GM12878 (cell line): ENCODE results near the gene POLE2. TPM values are rescaled to one million over a fixed set of nuclear protein-coding genes. Genes with fewer than 3 reads are reported as not detected.

Experiments used
- ATAC-seq: fragments of 200-7000 bp; cut with Tn5 transposase; 3 replicates; pipeline ENCODE4 v1.9.1; 2020; ENCODE audit warnings: mild to moderate bottlenecking, moderate library complexity
- BruUV-seq: library from RNA; stranded (reverse); fragments of 400-500 nt; replicated peaks from 2 replicates; lab custom pipeline; 2021; lab: Mats Ljungman, UMichigan
- CTCF ChIA-PET: fragments of 300-600 bp; sonication (Branson Sonifier 250); formaldehyde crosslinking; extraction: SDS; loops from one replicate; lab custom pipeline; 2021; ENCODE audit warnings: inconsistent platforms; lab: Yijun Ruan, JAX
- POLR2A ChIA-PET: fragments of 350-600 bp; formaldehyde crosslinking; extraction: SDS; loops from one replicate; lab custom pipeline; 2021; ENCODE audit warnings: inconsistent platforms; lab: Charles Lee
- RAD21 ChIA-PET: fragments of 300-600 bp; sonication (Branson Sonifier 250); formaldehyde crosslinking; loops from one replicate; lab custom pipeline; 2023; ENCODE audit warnings: antibody characterized with exemption; ENCODE audit not compliant: unreplicated experiment; lab: Charles Lee
- SMC1A ChIA-PET: fragments of 300-600 bp; sonication (Branson Sonifier 250); formaldehyde crosslinking; loops from one replicate; lab custom pipeline; 2023; ENCODE audit not compliant: unreplicated experiment, uncharacterized antibody; lab: Charles Lee
- DNase-seq: peaks from one replicate; pipeline ENCODE4 v3.0.0-alpha.2; 2011; ENCODE audit warnings: low read depth, low spot score
- FAIRE-seq: peaks from 3 replicates; lab custom pipeline; 2011; peaks lifted over from hg19 to GRCh38; lab: Jason Lieb, UNC
- H2AFZ ChIP-seq: 2 replicates; pipeline ENCODE4 v1.6.0; 2011; ENCODE audit warnings: low read depth, low read length, control low read depth; ENCODE audit not compliant: control insufficient read depth
- H3K27ac ChIP-seq: 2 replicates; pipeline ENCODE4 v1.5.1; 2011; ENCODE audit warnings: control low read depth; ENCODE audit not compliant: control insufficient read depth, insufficient read depth
- H3K27me3 ChIP-seq, 2 experiments: replicated peaks in 1 of 2; 2 replicates each; pipeline versions ENCODE4 v1.6.0 to v1.6.1; 2011; ENCODE audit warnings: low read length in 1 of 2; ENCODE audit not compliant: control insufficient read depth in 2 of 2, insufficient read depth in 2 of 2
- H3K36me3 ChIP-seq, 2 experiments: 2 replicates each; pipeline ENCODE4 v1.5.1; 2011; ENCODE audit warnings: low read length in 1 of 2; ENCODE audit not compliant: control insufficient read depth in 2 of 2, insufficient read depth in 2 of 2
- H3K4me1 ChIP-seq: 2 replicates; pipeline ENCODE4 v1.6.1; 2011; ENCODE audit warnings: mild to moderate bottlenecking, low read length, moderate library complexity, mixed read lengths; ENCODE audit not compliant: control insufficient read depth, insufficient read depth
- H3K4me2 ChIP-seq: 2 replicates; pipeline ENCODE4 v1.6.0; 2011; ENCODE audit warnings: control low read depth; ENCODE audit not compliant: control insufficient read depth, insufficient read depth
- H3K4me3 ChIP-seq: fragments of 200-600 bp; sonication (generic); 2 replicates; pipeline ENCODE4 v1.5.1; 2016
- H3K79me2 ChIP-seq: 2 replicates; pipeline ENCODE4 v1.6.0; 2011; ENCODE audit warnings: low read length; ENCODE audit not compliant: control insufficient read depth, insufficient read depth
- H3K9ac ChIP-seq: 2 replicates; pipeline ENCODE4 v1.8.0; 2011; ENCODE audit warnings: low read length, control low read depth, mixed read lengths; ENCODE audit not compliant: control insufficient read depth, insufficient read depth
- H3K9me3 ChIP-seq: replicated peaks from 3 replicates; pipeline ENCODE4 v1.5.1; 2011; ENCODE audit warnings: mild to moderate bottlenecking, low read length; ENCODE audit not compliant: control insufficient read depth, insufficient read depth
- H4K20me1 ChIP-seq: 2 replicates; pipeline ENCODE4 v1.6.0; 2011; ENCODE audit not compliant: control insufficient read depth, insufficient read depth
- BACH1 ChIP-seq: fragments of 450-650 bp; IDR thresholded peaks from 2 replicates; pipeline ENCODE4 v1.6.1; 2017; ENCODE audit warnings: mild to moderate bottlenecking, borderline replicate concordance
- BHLHE40 ChIP-seq, 2 experiments: fragments of 450-650 bp in 1 of 2; IDR thresholded peaks; 2 replicates each; pipeline ENCODE4 v1.6.1; 2011 to 2017; ENCODE audit warnings: low read depth in 2 of 2, borderline replicate concordance in 1 of 2, improper control_type of control experiment in 1 of 2, low read length in 1 of 2, mild to moderate bottlenecking in 1 of 2
- BMI1 ChIP-seq: fragments of 450-650 bp; IDR thresholded peaks from 2 replicates; pipeline ENCODE4 v1.6.1; 2016; ENCODE audit warnings: mild to moderate bottlenecking, moderate library complexity, borderline replicate concordance
- DPF2 ChIP-seq: fragments of 450-650 bp; IDR thresholded peaks from 2 replicates; pipeline ENCODE4 v1.6.1; 2017; ENCODE audit warnings: mild to moderate bottlenecking
- E2F4 ChIP-seq: IDR thresholded peaks from 2 replicates; pipeline ENCODE4 v1.6.1; 2012; ENCODE audit warnings: low read depth, low read length, improper control_type of control experiment
- IKZF1 ChIP-seq: fragments of 450-650 bp; conservative IDR thresholded peaks from 2 replicates; pipeline ENCODE4 v1.6.1; 2017; ENCODE audit warnings: antibody characterized with exemption, mild to moderate bottlenecking
- IRF4 ChIP-seq: IDR thresholded peaks from 2 replicates; pipeline ENCODE4 v1.6.1; 2011; ENCODE audit warnings: low read depth, low read length
- KDM1A ChIP-seq: fragments of 200-600 bp; sonication (generic); IDR thresholded peaks from 2 replicates; pipeline ENCODE4 v1.6.1; 2016; ENCODE audit warnings: borderline replicate concordance
- MEF2B ChIP-seq: fragments of 450-650 bp; IDR thresholded peaks from 2 replicates; pipeline ENCODE4 v1.6.1; 2018; ENCODE audit warnings: mild to moderate bottlenecking, moderate library complexity; ENCODE audit not compliant: partially characterized antibody, poor library complexity, severe bottlenecking
- PAX8 ChIP-seq: fragments of 450-650 bp; IDR thresholded peaks from 2 replicates; pipeline ENCODE4 v1.6.1; 2017; ENCODE audit warnings: mild to moderate bottlenecking, moderate library complexity
- RAD51 ChIP-seq: fragments of 450-650 bp; IDR thresholded peaks from 2 replicates; pipeline ENCODE4 v1.6.1; 2016; ENCODE audit warnings: moderate library complexity, mild to moderate bottlenecking, inconsistent platforms
- RBBP5 ChIP-seq: fragments of 200-600 bp; sonication (generic); conservative IDR thresholded peaks from 2 replicates; pipeline ENCODE4 v1.6.1; 2016
- RCOR1 ChIP-seq: conservative IDR thresholded peaks from 2 replicates; pipeline ENCODE4 v1.6.1; 2012; ENCODE audit warnings: low read depth, low read length, improper control_type of control experiment
- SRF ChIP-seq, 2 experiments: IDR thresholded peaks; 2 replicates each; pipeline ENCODE4 v1.6.1; 2011; ENCODE audit warnings: low read depth in 2 of 2, low read length in 2 of 2, mild to moderate bottlenecking in 1 of 2, moderate library complexity in 1 of 2
- TCF12 ChIP-seq: IDR thresholded peaks from 2 replicates; pipeline ENCODE4 v1.6.1; 2011; ENCODE audit warnings: low read depth, mild to moderate bottlenecking, low read length
- TCF3 ChIP-seq: IDR thresholded peaks from 2 replicates; pipeline ENCODE4 v1.6.1; 2012; ENCODE audit warnings: low read depth, mild to moderate bottlenecking, low read length, borderline replicate concordance; ENCODE audit not compliant: insufficient read depth
- YBX1 ChIP-seq: fragments of 450-650 bp; IDR thresholded peaks from 2 replicates; pipeline ENCODE4 v1.6.1; 2016; ENCODE audit warnings: antibody characterized with exemption
- YY1 ChIP-seq: IDR thresholded peaks from 2 replicates; pipeline ENCODE4 v1.6.1; 2011; ENCODE audit warnings: low read depth, mild to moderate bottlenecking, low read length
- ZNF207 ChIP-seq: fragments of 450-650 bp; IDR thresholded peaks from 2 replicates; pipeline ENCODE4 v1.6.1; 2014; ENCODE audit warnings: antibody characterized with exemption, mild to moderate bottlenecking, borderline replicate concordance
- ZNF622 ChIP-seq: fragments of 450-650 bp; IDR thresholded peaks from 2 replicates; pipeline ENCODE4 v1.6.1; 2017; ENCODE audit warnings: mild to moderate bottlenecking, inconsistent platforms
- ZZZ3 ChIP-seq: IDR thresholded peaks from 2 replicates; pipeline ENCODE4 v1.6.1; 2011; ENCODE audit warnings: low read depth; ENCODE audit not compliant: control insufficient read depth, insufficient read length
- WGBS: methylation state at CpG from one replicate; pipeline ENCODE4 v1.1.6; 2016; ENCODE audit warnings: low lambda C conversion rate; ENCODE audit not compliant: insufficient replicate concordance, insufficient coverage; ENCODE audit errors: missing lambda C conversion rate; 5-methylcytosine and 5-hydroxymethylcytosine counted together
- in situ Hi-C: fragments of 300-500 bp; cut with MboI; formaldehyde crosslinking; loops from 9 replicates; pipeline ENCODE4 v1.14.3; 2018; ENCODE audit warnings: mixed read lengths
- intact Hi-C: fragments of 100-400 bp; cut with micrococcal nuclease; formaldehyde crosslinking; loops from one replicate; pipeline ENCODE4 v1.14.2; 2022; ENCODE audit not compliant: unreplicated experiment
- polyA plus RNA-seq, 11 experiments: library from polyadenylated mRNA; depleted of rRNA in 4 of 11; unstranded in 6 of 11; stranded (reverse) in 5 of 11; fragments of >200 nt; fragmentation: Nextera tagmentation in 4 of 11; fragmentation: Illumina TruSeq in 1 of 11; extraction: Ambion mirVana in 4 of 11; extraction: Trizol in 1 of 11; gene quantifications; 1 replicate in 1 of 11; 2 replicates in 10 of 11; pipeline versions ENCODE4 v1.2.1 to v1.2.3, GENCODE V29; 2011 to 2016; ENCODE audit warnings: inconsistent platforms in 2 of 11, missing spikeins in 2 of 11, low read depth in 1 of 11
- total RNA-seq, 4 experiments: library from RNA; depleted of rRNA in 3 of 4; stranded (reverse); fragments of >200 nt in 3 of 4; fragmentation: Illumina TruSeq in 1 of 4; extraction: Trizol in 1 of 4; gene quantifications; 2 replicates each; pipeline versions ENCODE4 v1.2.1 to v1.2.3, GENCODE V29; 2013 to 2021

POLE2 gene
- total and polyA plus RNA-seq, 10 of the 15 experiments (the other 5 are each of a cell fraction or from before 2014, with no cell fraction given) = 22.0 to 45.6 (median 38.8) TPM

- peak within 1 kb of the TSS; percentile 73 for H2AFZ ChIP-seq
- peak within 1 kb of the TSS; percentile 98 for H3K9ac ChIP-seq
- WGBS = under 1% methylated on average over 78 of the region's 85 CpGs
- intact Hi-C loops = loop anchor here (1.0 to 5.0 kb wide), 3 partner anchors 22 to 1047 kb away; partner anchors contain the start of genes LRR1, RPS29 and SAV1
- no peaks in the 10 kb centered on the region for H3K27me3 ChIP-seq
- DNase-seq = peak; percentile 97
- H3K4me2 ChIP-seq = peak within 1 kb of the TSS; percentile 95
- peak; percentile 27 for FAIRE-seq
- H3K36me3 ChIP-seq = peaks cover 0 to 6% of the 10 kb centered on the region in 2 experiments; a peak in 3 of 4 replicates
- BruUV-seq = no TSS peak
- H3K27ac ChIP-seq = peak within 1 kb of the TSS; percentile 98
- H3K79me2 ChIP-seq = peaks cover 82% of the 10 kb centered on the region
- no peaks in the 10 kb centered on the region; the same call in 1 of the 2 replicates for H3K4me1 ChIP-seq
- ChIA-PET POLR2A (interaction anchor here (0.5 to 6.2 kb wide), 29 partner anchors 8 to 1157 kb away, joined by 3 to 122 read pairs (median 6); partner anchors contain the start of genes DNAAF2, KLHDC2, LRR1 and NEMF), CTCF (interaction anchor here (0.8 to 2.7 kb wide), 15 partner anchors 9 to 242 kb away, joined by 3 to 23 read pairs (median 6); partner anchors contain the start of genes DNAAF2, LRR1, NEMF and RPS29), RAD21 (interaction anchor here (0.7 to 5.8 kb wide), 15 partner anchors 9 to 742 kb away, joined by 3 to 82 read pairs (median 5); partner anchors contain the start of genes DNAAF2, KLHDC2, LRR1 and RPS29), SMC1A (interaction anchor here (0.7 to 3.2 kb wide), 15 partner anchors 10 to 248 kb away, joined by 3 to 28 read pairs (median 5); partner anchors contain the start of genes LRR1 and RPS29)
- ATAC-seq = peak; percentile 92
- H4K20me1 ChIP-seq = no peaks in the 10 kb centered on the region
- in situ Hi-C loops = loop anchor here (10.0 kb wide), 1 partner anchor 1204 kb away; no protein-coding TSS in a partner anchor
- H3K9me3 ChIP-seq = no peaks in the 10 kb centered on the region
- peak within 1 kb of the TSS; percentile 92 for H3K4me3 ChIP-seq
- TF ChIP-seq RAD51 (peak; percentile 74), PAX8 (no peak), BACH1 (peak; percentile 88), ZZZ3 (no peak), MEF2B (no peak), BMI1 (no peak), SRF (IDR thresholded peaks at IDR 0.05; ENCODE audit: low read depth in 2 of 2, low read length in 2 of 2) (0 out of 4 replicates have a peak, but pooled peaks of 1 of the 2 experiments have one; percentile 32), ZNF622 (no peak), RCOR1 (peak; percentile 17; the same call in 1 of the 2 replicates), YY1 (peak; percentile 83), IRF4 (no peak), TCF12 (peak; percentile 56; the same call in 1 of the 2 replicates), BHLHE40 (IDR thresholded peaks at IDR 0.05; ENCODE audit: borderline replicate concordance in 1 of 2, low read depth in 2 of 2, low read length in 1 of 2) (peak; percentile 45 to 69; a peak in 3 of 4 replicates), E2F4 (no peak), RBBP5 (no peak), ZNF207 (peak; percentile 79), KDM1A (no peak), IKZF1 (peak; percentile 82; the same call in 1 of the 2 replicates), TCF3 (peak; percentile 40; the same call in 1 of the 2 replicates), YBX1 (no peak), DPF2 (peak; percentile 88)
Observed at GRCh38 chr14:49620182-49621113, 67.6 kb downstream of the POLE2 start, which contains the start of the genes MGAT2 and RPL36AL. MGAT2 (plus strand) TSS chr14:49620799; CDS start chr14:49621269, 470 bp downstream. RPL36AL (minus strand) TSS chr14:49620626; CDS start chr14:49619104, 1,522 bp downstream.
